H7 (cell line): ENCODE results near the gene SREK1IP1. TPM values are rescaled to one million over a fixed set of nuclear protein-coding genes. Genes with fewer than 3 reads are reported as not detected.

Source experiments
- DNase-seq: peaks from one replicate; pipeline ENCODE4 v3.0.0; 2012
- H3K27me3 ChIP-seq: 2 replicates; pipeline ENCODE4 v1.6.0; 2011; ENCODE audit warnings: mild to moderate bottlenecking, low read length; ENCODE audit not compliant: control insufficient read depth, insufficient read depth
- H3K36me3 ChIP-seq: replicated peaks from 2 replicates; pipeline ENCODE4 v1.5.1; 2011; ENCODE audit warnings: low read length; ENCODE audit not compliant: control insufficient read depth, insufficient read depth
- H3K4me3 ChIP-seq: 2 replicates; pipeline ENCODE4 v1.5.1; 2011; ENCODE audit warnings: low read depth, mild to moderate bottlenecking, control low read depth, low read length, moderate library complexity; ENCODE audit not compliant: insufficient read depth
- total RNA-seq: library from RNA; depleted of rRNA; stranded (reverse); fragments of >200 nt; shearing (Covaris generic); gene quantifications from 2 replicates; pipeline ENCODE4 v1.2.3, GENCODE V29; 2014; rRNA removed

Gene SREK1IP1
- total RNA-seq: 13.5 and 14.0 TPM in 2 replicates

- peak within 1 kb of the TSS; percentile 91 for H3K4me3 ChIP-seq
- H3K27me3 ChIP-seq: no peaks in the 10 kb centered on the region
- DNase-seq: peak; percentile 64
- peaks cover 5% of the 10 kb centered on the region for H3K36me3 ChIP-seq
Observed at GRCh38 chr5:64768358-64769312, at the start of gene SREK1IP1, which contains the start of gene CWC27. TSS of gene SREK1IP1 (minus strand) at chr5:64768691. CDS start at chr5:64768517, 174 bp downstream. TSS of gene CWC27 (plus strand) at chr5:64768930. CDS start at chr5:64769147, 217 bp downstream.

- no peaks in the 10 kb centered on the region for H3K27me3 ChIP-seq
- H3K4me3 ChIP-seq: no peak overlapping the region
- no peak for DNase-seq
- no peaks in the 10 kb centered on the region for H3K36me3 ChIP-seq
Observed at GRCh38 chr5:64818245-64818644, 49.8 kb upstream of the SREK1IP1 start.

DNA sequence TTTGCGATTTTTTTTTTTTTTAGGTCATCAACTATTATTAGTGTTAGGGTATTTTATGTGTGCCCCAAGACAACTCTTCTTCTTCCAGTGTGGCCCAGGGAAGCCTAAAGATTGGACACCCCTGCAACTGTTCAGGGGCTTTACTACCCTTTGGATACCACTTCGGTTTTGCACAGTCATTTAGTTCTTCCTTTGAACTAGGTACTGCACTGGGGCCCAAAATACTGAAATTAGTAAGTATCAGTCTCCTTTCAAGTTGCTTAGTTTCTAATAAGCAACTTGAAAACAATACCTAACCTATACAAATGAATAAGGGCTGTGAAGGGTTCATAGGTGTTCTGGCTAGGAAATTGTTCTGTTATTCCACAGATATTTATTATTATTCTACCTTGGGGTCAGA lies 45.6 kb upstream of the SREK1IP1 start:
- Histone ChIP-seq H3K36me3 (no peaks in the 10 kb centered on the region), H3K4me3 (no peak overlapping the region), H3K27me3 (no peaks in the 10 kb centered on the region)
- no peak for DNase-seq

- no peak for DNase-seq
- Histone ChIP-seq H3K4me3 (no peak overlapping the region), H3K27me3 (no peaks in the 10 kb centered on the region), H3K36me3 (no peaks in the 10 kb centered on the region)
Observed at GRCh38 chr5:64811050-64811640, 42.7 kb upstream of the SREK1IP1 start.

- Histone ChIP-seq H3K4me3 (no peak overlapping the region), H3K27me3 (no peaks in the 10 kb centered on the region), H3K36me3 (no peaks in the 10 kb centered on the region; the same call in 1 of the 2 replicates)
- no peak for DNase-seq
Observed at GRCh38 chr5:64807520-64807919, 39.0 kb upstream of the SREK1IP1 start.

DNA sequence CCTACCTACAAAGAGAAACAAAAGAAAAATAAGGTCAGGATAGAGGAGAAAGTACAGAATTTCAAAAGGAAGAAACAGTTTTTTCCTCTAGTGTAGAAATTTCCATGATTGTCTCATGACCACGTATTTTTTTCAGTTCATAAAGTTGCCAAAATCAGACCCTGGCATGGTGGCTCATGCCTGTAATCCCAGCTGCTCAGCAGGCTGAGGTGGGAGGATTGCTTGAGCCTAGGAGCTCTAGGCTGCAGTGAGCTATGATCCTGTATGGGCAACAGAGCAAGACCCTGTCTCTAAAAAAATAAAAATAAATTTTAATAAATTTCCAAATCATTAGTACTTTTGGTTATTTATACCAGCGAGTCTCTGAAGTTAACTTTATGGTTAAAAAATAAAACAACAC lies 38.0 kb upstream of the SREK1IP1 start:
- no peaks in the 10 kb centered on the region for H3K27me3 ChIP-seq
- DNase-seq: no peak
- no peak overlapping the region for H3K4me3 ChIP-seq
- no peaks in the 10 kb centered on the region; the same call in 1 of the 2 replicates for H3K36me3 ChIP-seq

DNA sequence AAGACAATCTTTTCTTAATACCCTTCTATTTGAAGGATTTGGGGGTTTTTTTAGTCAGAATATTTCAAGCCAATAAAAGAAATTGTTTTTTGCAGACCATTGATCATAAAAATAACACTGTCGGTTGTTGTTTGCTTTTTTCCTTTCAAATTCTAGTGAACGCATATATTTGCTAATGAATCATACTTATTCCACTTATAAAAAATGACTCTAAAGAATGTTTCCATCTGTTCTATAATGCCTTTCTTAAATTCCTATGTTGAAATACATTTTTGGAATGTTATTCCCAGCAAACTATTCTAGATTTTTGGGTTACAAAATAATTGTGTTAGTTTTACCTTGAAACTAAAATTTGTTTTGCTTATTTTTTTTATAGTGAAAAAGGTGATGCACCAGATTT lies 32.4 kb upstream of the SREK1IP1 start:
- no peaks in the 10 kb centered on the region; the same call in 1 of the 2 replicates for H3K36me3 ChIP-seq
- no peaks in the 10 kb centered on the region for H3K27me3 ChIP-seq
- DNase-seq: no peak
- no peak overlapping the region for H3K4me3 ChIP-seq

DNA sequence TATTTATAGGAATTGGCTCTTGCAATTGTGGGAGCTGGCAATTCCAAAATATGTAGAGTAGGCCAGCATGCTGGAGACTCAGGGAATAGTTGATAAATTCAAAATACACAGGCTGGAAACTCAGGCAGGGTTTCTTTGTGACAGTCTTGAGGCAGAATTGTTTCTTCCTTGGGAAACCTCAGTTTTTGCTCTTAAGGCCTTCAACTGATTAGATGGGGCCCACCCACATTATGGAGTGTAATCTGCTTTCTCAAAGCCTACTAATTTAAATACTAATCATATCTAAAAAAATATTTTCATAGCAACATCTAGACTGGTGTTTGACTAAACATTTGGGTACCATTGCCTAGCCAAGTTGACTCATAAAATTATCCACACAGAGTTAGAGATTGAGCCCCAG lies 27.8 kb upstream of the SREK1IP1 start:
- H3K36me3 ChIP-seq: no peaks in the 10 kb centered on the region; the same call in 1 of the 2 replicates
- no peak overlapping the region for H3K4me3 ChIP-seq
- DNase-seq: no peak
- H3K27me3 ChIP-seq: no peaks in the 10 kb centered on the region

GRCh38 chr5:64794053-64794770 lies 25.7 kb upstream of the SREK1IP1 start:
- no peak for DNase-seq
- H3K36me3 ChIP-seq: no peaks in the 10 kb centered on the region; the same call in 1 of the 2 replicates
- H3K27me3 ChIP-seq: no peaks in the 10 kb centered on the region
- no peak overlapping the region for H3K4me3 ChIP-seq

- no peaks in the 10 kb centered on the region for H3K27me3 ChIP-seq
- no peak overlapping the region for H3K4me3 ChIP-seq
- no peak for DNase-seq
- H3K36me3 ChIP-seq: no peaks in the 10 kb centered on the region; the same call in 1 of the 2 replicates
Observed at GRCh38 chr5:64792469-64792868, 24.0 kb upstream of the SREK1IP1 start.

GRCh38 chr5:64790210-64790609 lies 21.7 kb upstream of the SREK1IP1 start:
- Histone ChIP-seq H3K4me3 (no peak overlapping the region), H3K36me3 (peaks cover 1% of the 10 kb centered on the region), H3K27me3 (no peaks in the 10 kb centered on the region)
- DNase-seq: no peak

- Histone ChIP-seq H3K36me3 (peaks cover 1% of the 10 kb centered on the region), H3K4me3 (no peak overlapping the region), H3K27me3 (no peaks in the 10 kb centered on the region)
- DNase-seq: no peak
Observed at GRCh38 chr5:64789457-64789856, 21.0 kb upstream of the SREK1IP1 start.

DNA sequence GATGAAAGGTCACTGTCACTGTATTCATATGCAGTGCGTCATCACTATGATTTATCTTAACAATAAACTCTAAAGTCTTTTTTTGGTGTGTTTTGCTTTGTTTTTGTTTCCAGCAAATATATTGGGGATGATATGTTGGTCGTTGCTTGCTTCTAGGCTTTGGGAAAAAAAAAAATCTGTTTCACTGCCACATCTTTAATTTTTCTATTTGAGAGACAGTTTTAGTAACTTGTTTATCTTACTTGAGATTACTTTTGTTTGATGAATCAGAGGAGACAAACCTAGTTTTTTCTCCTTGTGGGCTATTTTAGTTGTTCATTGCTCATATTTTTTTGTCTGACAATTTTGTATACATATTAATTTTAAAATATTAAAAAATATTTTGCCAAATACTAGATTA lies 19.7 kb upstream of the SREK1IP1 start:
- peaks cover 1% of the 10 kb centered on the region for H3K36me3 ChIP-seq
- H3K4me3 ChIP-seq: no peak overlapping the region
- DNase-seq: no peak
- H3K27me3 ChIP-seq: no peaks in the 10 kb centered on the region

DNA sequence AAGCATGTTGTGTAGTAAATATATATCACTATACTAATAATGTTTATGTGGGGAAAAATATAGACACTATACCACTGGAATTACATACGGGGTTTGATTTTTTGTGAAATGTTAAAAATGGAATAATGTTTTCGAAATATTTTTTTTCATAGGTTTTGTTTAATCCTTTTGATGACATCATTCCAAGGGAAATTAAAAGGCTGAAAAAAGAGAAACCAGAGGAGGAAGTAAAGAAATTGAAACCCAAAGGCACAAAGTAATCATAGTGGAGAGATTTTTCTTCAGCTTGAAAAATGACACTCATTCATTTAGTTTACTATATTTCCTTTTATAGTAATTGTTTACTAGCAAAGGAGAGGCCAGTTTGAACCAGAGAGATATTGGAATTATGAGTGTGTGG lies 17.9 kb upstream of the SREK1IP1 start:
- Histone ChIP-seq H3K36me3 (peaks cover 1% of the 10 kb centered on the region), H3K27me3 (no peaks in the 10 kb centered on the region), H3K4me3 (no peak overlapping the region)
- no peak for DNase-seq
